Gastroesophageal sphincter (tissue), 4 donors: ENCODE results near the gene HGFAC. TPM values are rescaled to one million over a fixed set of nuclear protein-coding genes. Genes with fewer than 3 reads are reported as not detected.

Experiments
- ATAC-seq: fragments of 150-250 bp; one replicate; pipeline ENCODE4 v1.9.1; 2016; ENCODE audit warnings: mild to moderate bottlenecking, moderate library complexity
- H3K27ac ChIP-seq, 4 donors: fragments of 200-600 bp; sonication (generic) in 3 of 4; 1 replicate in 3 of 4; 2 replicates in 1 of 4; pipeline ENCODE4 v1.5.1; 2016 to 2019
- H3K27me3 ChIP-seq: fragments of 200-600 bp; sonication (generic); one replicate; pipeline ENCODE4 v1.5.1; 2019
- H3K36me3 ChIP-seq, 2 donors: fragments of 200-600 bp; sonication (generic); one replicate each; pipeline ENCODE4 v1.5.1; 2019; ENCODE audit warnings: control low read depth in 1 of 2
- H3K4me1 ChIP-seq, 3 donors: fragments of 200-600 bp; sonication (generic); 1 replicate in 2 of 3; 2 replicates in 1 of 3; pipeline ENCODE4 v1.5.1; 2016 to 2019; ENCODE audit warnings: control low read depth in 2 of 3
- H3K4me3 ChIP-seq, 2 donors: fragments of 200-600 bp; sonication (generic); one replicate each; pipeline ENCODE4 v1.5.1; 2019; ENCODE audit warnings: mild to moderate bottlenecking in 1 of 2, moderate library complexity in 1 of 2
- H3K9me3 ChIP-seq, 3 donors: fragments of 200-600 bp; sonication (generic); one replicate each; pipeline ENCODE4 v1.5.1; 2017 to 2019; ENCODE audit warnings: control low read depth in 2 of 3
- EP300 ChIP-seq: sonication (generic); formaldehyde crosslinking; IDR thresholded peaks from one replicate; pipeline ENCODE4 v1.6.1; 2017; ENCODE audit warnings: antibody characterized with exemption, mild to moderate bottlenecking
- POLR2A ChIP-seq, 2 donors: fragments of 450-650 bp; IDR thresholded peaks; one replicate each; pipeline ENCODE4 v1.6.1; 2017; ENCODE audit warnings: antibody characterized with exemption in 2 of 2, mild to moderate bottlenecking in 2 of 2, moderate library complexity in 1 of 2
- POLR2AphosphoS5 ChIP-seq: sonication (generic); formaldehyde crosslinking; IDR thresholded peaks from one replicate; pipeline ENCODE4 v1.6.1; 2017; ENCODE audit warnings: antibody characterized with exemption
- WGBS, 2 donors: methylation state at CpG; one replicate each; pipeline ENCODE4 v1.1.5; 2018; ENCODE audit warnings: low coverage in 1 of 2; 5-methylcytosine and 5-hydroxymethylcytosine counted together
- total RNA-seq, 4 donors: library from RNA; depleted of rRNA; stranded (reverse); fragments of >200 nt; gene quantifications; one replicate each; pipeline ENCODE4 v1.1.0, GENCODE V29; 2016
- TF ChIP-seq, protein P1 (sequence below), 4 experiments: fragments of 200-600 bp in 2 of 4; fragments of 450-650 bp in 2 of 4; sonication (generic) in 1 of 4; IDR thresholded peaks; one replicate each; pipeline ENCODE4 v1.5.1; 2017 to 2019; ENCODE audit warnings: antibody characterized with exemption in 4 of 4, mild to moderate bottlenecking in 2 of 4, moderate library complexity in 2 of 4

Gene HGFAC
- total RNA-seq, 4 donors from 2014 or later = 0.13 to 1.8 (median 0.62) TPM; not detected in 1

DNA sequence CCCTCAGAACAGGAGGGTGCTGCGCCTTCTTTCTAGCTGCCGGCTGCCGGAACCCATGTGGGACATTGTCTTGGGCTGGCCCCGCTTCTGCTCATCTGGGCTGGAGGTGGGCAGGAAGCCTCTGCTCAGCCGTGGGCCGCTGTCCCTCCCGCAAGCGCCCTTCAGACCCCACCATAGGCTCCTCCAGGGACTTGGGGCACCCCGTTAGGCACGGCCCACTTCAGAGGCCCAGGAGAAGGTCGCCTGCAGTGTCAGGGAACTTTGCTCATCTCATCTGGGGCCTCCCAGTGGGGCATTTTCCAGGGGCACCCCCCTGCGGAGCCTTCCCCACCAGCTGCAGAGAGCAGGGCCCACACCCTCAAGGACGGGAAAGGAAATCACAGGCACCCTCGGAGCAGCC lies 54.3 kb downstream of the HGFAC start:
- H3K27ac ChIP-seq = no peak overlapping the region
- 28% methylated on average over 2 of the region's 14 CpGs; no CpG with 5 or more reads in 1 of the 2 donors for WGBS, 2 donors

DNA sequence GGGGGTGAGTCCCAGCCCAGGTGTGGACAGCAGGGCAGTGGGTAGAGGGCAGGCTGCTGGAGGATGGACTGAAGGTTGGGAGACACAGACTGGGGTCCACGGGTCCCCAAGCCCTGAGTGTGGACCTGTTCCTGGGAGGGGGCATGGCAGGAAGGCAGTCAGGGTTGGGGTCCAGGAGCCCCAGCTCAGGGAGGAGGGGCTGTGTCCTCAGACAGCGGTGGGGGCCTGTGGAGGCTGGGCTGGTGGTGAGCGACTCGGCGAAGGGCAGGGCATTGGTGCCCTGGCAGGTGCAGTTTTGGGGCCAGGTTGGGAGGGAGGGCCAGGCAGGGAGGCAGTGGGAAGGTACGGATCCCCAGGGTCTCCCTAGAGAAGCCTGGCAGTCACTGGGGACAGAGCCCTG lies 55.3 kb downstream of the HGFAC start:
- H3K4me3 ChIP-seq = no peak overlapping the region
- H3K27me3 ChIP-seq = peaks cover 45% of the 10 kb centered on the region
- H3K36me3 ChIP-seq = peaks cover 0 to 37% of the 10 kb centered on the region in 2 donors
- no peaks in the 10 kb centered on the region for H3K9me3 ChIP-seq
- no peak overlapping the region for H3K27ac ChIP-seq
- 71 to 75% methylated on average over 2 to 3 of the region's 6 CpGs for WGBS, 2 donors
- TF ChIP-seq EP300 = no peak
- no peak for TF ChIP-seq POLR2A (IDR thresholded peaks at IDR 0.05)
- TF ChIP-seq, protein P1, sequence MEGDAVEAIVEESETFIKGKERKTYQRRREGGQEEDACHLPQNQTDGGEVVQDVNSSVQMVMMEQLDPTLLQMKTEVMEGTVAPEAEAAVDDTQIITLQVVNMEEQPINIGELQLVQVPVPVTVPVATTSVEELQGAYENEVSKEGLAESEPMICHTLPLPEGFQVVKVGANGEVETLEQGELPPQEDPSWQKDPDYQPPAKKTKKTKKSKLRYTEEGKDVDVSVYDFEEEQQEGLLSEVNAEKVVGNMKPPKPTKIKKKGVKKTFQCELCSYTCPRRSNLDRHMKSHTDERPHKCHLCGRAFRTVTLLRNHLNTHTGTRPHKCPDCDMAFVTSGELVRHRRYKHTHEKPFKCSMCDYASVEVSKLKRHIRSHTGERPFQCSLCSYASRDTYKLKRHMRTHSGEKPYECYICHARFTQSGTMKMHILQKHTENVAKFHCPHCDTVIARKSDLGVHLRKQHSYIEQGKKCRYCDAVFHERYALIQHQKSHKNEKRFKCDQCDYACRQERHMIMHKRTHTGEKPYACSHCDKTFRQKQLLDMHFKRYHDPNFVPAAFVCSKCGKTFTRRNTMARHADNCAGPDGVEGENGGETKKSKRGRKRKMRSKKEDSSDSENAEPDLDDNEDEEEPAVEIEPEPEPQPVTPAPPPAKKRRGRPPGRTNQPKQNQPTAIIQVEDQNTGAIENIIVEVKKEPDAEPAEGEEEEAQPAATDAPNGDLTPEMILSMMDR (IDR thresholded peaks at IDR 0.05) = no peak
- no peak for TF ChIP-seq POLR2AphosphoS5
- ATAC-seq = no peak
- no peaks in the 10 kb centered on the region for H3K4me1 ChIP-seq

More for the DNA sequence above, 54.3 kb downstream of the HGFAC start:
- Histone ChIP-seq H3K9me3 (no peaks in the 10 kb centered on the region), H3K27me3 (peaks cover 55% of the 10 kb centered on the region), H3K36me3 (peaks cover 0 to 26% of the 10 kb centered on the region in 2 donors), H3K4me3 (no peak overlapping the region), H3K4me1 (no peaks in the 10 kb centered on the region)
- TF ChIP-seq EP300 (no peak), POLR2AphosphoS5 (no peak), POLR2A (IDR thresholded peaks at IDR 0.05) (no peak)
- TF ChIP-seq, protein P1 (IDR thresholded peaks at IDR 0.05) = no peak
- ATAC-seq = no peak

GRCh38 chr4:3497523-3498389 lies 56.0 kb downstream of the HGFAC start:
- ATAC-seq = no peak
- Histone ChIP-seq H3K4me1 (no peaks in the 10 kb centered on the region), H3K9me3 (no peaks in the 10 kb centered on the region), H3K27ac (no peak overlapping the region), H3K4me3 (no peak overlapping the region), H3K27me3 (peaks cover 38% of the 10 kb centered on the region), H3K36me3 (peaks cover 0 to 42% of the 10 kb centered on the region in 2 donors)
- TF ChIP-seq, protein P1 (IDR thresholded peaks at IDR 0.05) = no peak
- TF ChIP-seq POLR2AphosphoS5 (no peak), POLR2A (IDR thresholded peaks at IDR 0.05) (no peak), EP300 (no peak)
- 43% methylated on average over 6 of the region's 24 CpGs; no CpG with 5 or more reads in 1 of the 2 donors for WGBS, 2 donors

GRCh38 chr4:3498407-3498806 lies 56.6 kb downstream of the HGFAC start:
- 59 to 79% methylated on average over 4 of the region's 11 CpGs for WGBS, 2 donors
- Histone ChIP-seq H3K9me3 (no peaks in the 10 kb centered on the region), H3K27me3 (peaks cover 31% of the 10 kb centered on the region), H3K4me3 (no peak overlapping the region), H3K27ac (no peak overlapping the region), H3K36me3 (peaks cover 0 to 42% of the 10 kb centered on the region in 2 donors), H3K4me1 (no peaks in the 10 kb centered on the region)
- ATAC-seq = no peak
- TF ChIP-seq, protein P1 (IDR thresholded peaks at IDR 0.05) = no peak
- no peak for TF ChIP-seq POLR2A (IDR thresholded peaks at IDR 0.05)
- TF ChIP-seq POLR2AphosphoS5 = no peak
- no peak for TF ChIP-seq EP300

Other genes with a start within 250 kb of the HGFAC start
- gene MSANTD1, start 192.8 kb upstream of the HGFAC start, total RNA-seq = 1 to 10 TPM in 2 of 4 donors, under 1 TPM in 1, not detected in 1; 0.78 to 6.9 (median 1.5) TPM
- 10 to 100 TPM; 24.1 to 32.7 (median 29.1) TPM for gene RGS12, start 148.9 kb upstream of the HGFAC start, total RNA-seq
- 1 to 10 TPM in 3 of 4 donors, under 1 TPM in 1; 0.32 to 5.3 (median 2.8) TPM for gene DOK7, start 21.3 kb downstream of the HGFAC start, total RNA-seq
- 100 to 1,000 TPM; 180 to 267 (median 201) TPM for gene LRPAP1, start 90.5 kb downstream of the HGFAC start, total RNA-seq